ENCODE measurements around the gene RBCK1. TPM values are rescaled to one million over a fixed set of nuclear protein-coding genes. Genes with fewer than 3 reads are reported as not detected.
"Not testable (repeated sequence)": the region's sequence is repeated elsewhere in the genome, so short reads cannot be mapped to it uniquely, and the experiment has no call there.

Gene RBCK1
- total RNA-seq, 2 experiments from 2014 or later, result 150 to 160 TPM

GRCh38 chr20:391041-391711, 16.9 kb upstream of the RBCK1 start:
- Mint-ChIP-seq H3K27ac (no peak overlapping the region), H3K4me1 (ENCODE audit: low read depth) (no peaks in the 10 kb centered on the region), H3K9me3 (no peaks in the 10 kb centered on the region), H3K36me3 (ENCODE audit: low read depth) (peaks cover 54% of the 10 kb centered on the region), H3K27me3 (ENCODE audit: low read depth) (no peaks in the 10 kb centered on the region), H3K4me3 (no peak overlapping the region)
- DNase-seq, result no peak
- CTCF ChIA-PET, result no interaction called here
- intact Hi-C loops (cut with micrococcal nuclease), result no loop called here

- H3K27me3 Mint-ChIP-seq (ENCODE audit: low read depth); intact Hi-C loops (cut with micrococcal nuclease); DNase-seq; H3K4me3 Mint-ChIP-seq; H3K4me1 Mint-ChIP-seq (ENCODE audit: low read depth); H3K27ac Mint-ChIP-seq; H3K9me3 Mint-ChIP-seq: not testable (repeated sequence)
- CTCF ChIA-PET, result interaction anchor here (0.8 to 1.1 kb wide), 2 partner anchors 10 to 63 kb away, joined by 3 to 4 read pairs; no protein-coding TSS in a partner anchor
- peaks cover 58% of the 10 kb centered on the region for H3K36me3 Mint-ChIP-seq (ENCODE audit: low read depth)
These were observed 14.8 kb upstream of the RBCK1 start for GRCh38 chr20:393296-393695.

- Mint-ChIP-seq H3K9me3 (no peaks in the 10 kb centered on the region), H3K36me3 (ENCODE audit: low read depth) (peaks cover 42% of the 10 kb centered on the region), H3K27ac (no peak overlapping the region), H3K4me3 (no peak overlapping the region), H3K27me3 (ENCODE audit: low read depth) (no peaks in the 10 kb centered on the region), H3K4me1 (ENCODE audit: low read depth) (peaks cover 2% of the 10 kb centered on the region)
- intact Hi-C loops (cut with micrococcal nuclease), result no loop called here
- CTCF ChIA-PET, result interaction anchor here (0.6 to 1.1 kb wide), 2 partner anchors 13 to 53 kb away, joined by 3 read pairs; no protein-coding TSS in a partner anchor
- DNase-seq, result no peak
These were observed 11.9 kb upstream of the RBCK1 start for GRCh38 chr20:396252-396618.

GRCh38 chr20:396619-397431, 11.3 kb upstream of the RBCK1 start:
- intact Hi-C loops (cut with micrococcal nuclease), result no loop called here
- Mint-ChIP-seq H3K27ac (no peak overlapping the region), H3K36me3 (ENCODE audit: low read depth) (peaks cover 37% of the 10 kb centered on the region), H3K27me3 (ENCODE audit: low read depth) (no peaks in the 10 kb centered on the region), H3K4me1 (ENCODE audit: low read depth) (peaks cover 5% of the 10 kb centered on the region), H3K9me3 (no peaks in the 10 kb centered on the region), H3K4me3 (no peak overlapping the region)
- CTCF ChIA-PET, result interaction anchor here (0.6 to 1.1 kb wide), 3 partner anchors 14 to 53 kb away, joined by 3 read pairs; no protein-coding TSS in a partner anchor
- no peak for DNase-seq

GRCh38 chr20:397432-398237, 10.5 kb upstream of the RBCK1 start:
- CTCF ChIA-PET, result interaction anchor here (1.0 kb wide), 1 partner anchor 34 kb away, joined by 3 read pairs; no protein-coding TSS in a partner anchor
- peaks cover 9% of the 10 kb centered on the region for H3K4me1 Mint-ChIP-seq (ENCODE audit: low read depth)
- no peaks in the 10 kb centered on the region for H3K27me3 Mint-ChIP-seq (ENCODE audit: low read depth)
- no peaks in the 10 kb centered on the region for H3K9me3 Mint-ChIP-seq
- no peak overlapping the region for H3K4me3 Mint-ChIP-seq
- DNase-seq, result no peak
- intact Hi-C loops (cut with micrococcal nuclease), result no loop called here
- peaks cover 37% of the 10 kb centered on the region for H3K36me3 Mint-ChIP-seq (ENCODE audit: low read depth)
- no peak overlapping the region for H3K27ac Mint-ChIP-seq

- Mint-ChIP-seq H3K27me3 (ENCODE audit: low read depth) (no peaks in the 10 kb centered on the region), H3K4me3 (no peak overlapping the region), H3K36me3 (ENCODE audit: low read depth) (peaks cover 29% of the 10 kb centered on the region), H3K4me1 (ENCODE audit: low read depth) (peaks cover 14% of the 10 kb centered on the region), H3K27ac (no peak overlapping the region), H3K9me3 (peaks cover 2% of the 10 kb centered on the region)
- intact Hi-C loops (cut with micrococcal nuclease), result no loop called here
- CTCF ChIA-PET, result no interaction called here
- no peak for DNase-seq
These were observed 8.9 kb upstream of the RBCK1 start for GRCh38 chr20:399182-399707.

- Mint-ChIP-seq H3K4me1 (ENCODE audit: low read depth) (peaks cover 14% of the 10 kb centered on the region), H3K27ac (no peak overlapping the region), H3K27me3 (ENCODE audit: low read depth) (no peaks in the 10 kb centered on the region), H3K4me3 (no peak overlapping the region), H3K9me3 (peaks cover 2% of the 10 kb centered on the region), H3K36me3 (ENCODE audit: low read depth) (peaks cover 25% of the 10 kb centered on the region)
- CTCF ChIA-PET, result interaction anchor here (0.9 to 1.2 kb wide), 2 partner anchors 9 to 45 kb away, joined by 3 read pairs; no protein-coding TSS in a partner anchor
- no peak for DNase-seq
- intact Hi-C loops (cut with micrococcal nuclease), result no loop called here
These were observed 8.0 kb upstream of the RBCK1 start for GRCh38 chr20:400128-400453.

GRCh38 chr20:400454-401275, 7.4 kb upstream of the RBCK1 start:
- no peak for DNase-seq
- Mint-ChIP-seq H3K27me3 (ENCODE audit: low read depth) (no peaks in the 10 kb centered on the region), H3K9me3 (peaks cover 2% of the 10 kb centered on the region), H3K4me1 (ENCODE audit: low read depth) (peaks cover 14% of the 10 kb centered on the region), H3K4me3 (no peak overlapping the region), H3K27ac (no peak overlapping the region), H3K36me3 (ENCODE audit: low read depth) (peaks cover 20% of the 10 kb centered on the region)
- intact Hi-C loops (cut with micrococcal nuclease), result no loop called here
- CTCF ChIA-PET, result interaction anchor here (0.9 to 1.2 kb wide), 2 partner anchors 9 to 46 kb away, joined by 3 read pairs; no protein-coding TSS in a partner anchor

- peaks cover 2% of the 10 kb centered on the region for H3K9me3 Mint-ChIP-seq
- peak overlapping the region; percentile 70 for H3K27ac Mint-ChIP-seq
- no peak overlapping the region for H3K4me3 Mint-ChIP-seq
- intact Hi-C loops (cut with micrococcal nuclease), result no loop called here
- no peaks in the 10 kb centered on the region for H3K27me3 Mint-ChIP-seq (ENCODE audit: low read depth)
- H3K4me1 Mint-ChIP-seq (ENCODE audit: low read depth), result peaks cover 16% of the 10 kb centered on the region
- H3K36me3 Mint-ChIP-seq (ENCODE audit: low read depth), result peaks cover 12% of the 10 kb centered on the region
- CTCF ChIA-PET, result interaction anchor here (0.8 to 1.0 kb wide), 2 partner anchors 30 to 243 kb away, joined by 3 to 7 read pairs; no protein-coding TSS in a partner anchor
- peak; percentile 57 for DNase-seq
These were observed 6.2 kb upstream of the RBCK1 start for GRCh38 chr20:401682-402495.

- Mint-ChIP-seq H3K36me3 (ENCODE audit: low read depth) (peaks cover 9% of the 10 kb centered on the region), H3K4me3 (no peak overlapping the region), H3K9me3 (peaks cover 2% of the 10 kb centered on the region), H3K27ac (no peak overlapping the region), H3K27me3 (ENCODE audit: low read depth) (no peaks in the 10 kb centered on the region), H3K4me1 (ENCODE audit: low read depth) (peaks cover 22% of the 10 kb centered on the region)
- intact Hi-C loops (cut with micrococcal nuclease), result no loop called here
- CTCF ChIA-PET, result interaction anchor here (0.8 to 1.6 kb wide), 3 partner anchors 9 to 243 kb away, joined by 3 to 7 read pairs (median 4); no protein-coding TSS in a partner anchor
- no peak for DNase-seq
These were observed 5.6 kb upstream of the RBCK1 start for GRCh38 chr20:402496-402885.
